Right lobe of liver (tissue), 4 donors: Measurements from ENCODE around the gene SYNGR3.

Source experiments
- CTCF ChIP-seq, 4 donors: fragments of 200-600 bp in 3 of 4; fragments of 450-650 bp in 1 of 4; IDR thresholded peaks; one replicate each; pipeline versions ENCODE4 v1.5.1 to v1.8.0; 2016 to 2022; ENCODE audit warnings: antibody characterized with exemption in 4 of 4, mild to moderate bottlenecking in 2 of 4
- POLR2A ChIP-seq: fragments of 450-650 bp; IDR thresholded peaks from one replicate; pipeline ENCODE4 v1.6.1; 2017; ENCODE audit warnings: antibody characterized with exemption, mild to moderate bottlenecking
- donor health status: DM: no; HTN: no; CAD: no.
- donor health status: DM: no; HTN: no; CAD: no.
- donor health status: DM: no; HTN: yes; CAD: no.

GRCh38 chr16:2009791-2010510 is 20.2 kb downstream of the SYNGR3 start, which contains the start of gene ZNF598:
- TF ChIP-seq POLR2A (peak; percentile 93), CTCF (IDR thresholded peaks at IDR 0.05) (peak in 1 of 4 donors; percentile 22)
